SK-N-SH (cell line): Measurements from ENCODE around the gene GPR173. TPM values are rescaled to one million over a fixed set of nuclear protein-coding genes. Genes with fewer than 3 reads are reported as not detected.

Experiments used
- CTCF ChIA-PET: fragments of 300-600, 350-600 bp; formaldehyde crosslinking; extraction: SDS; loops from one replicate; lab custom pipeline; 2021; lab: Yijun Ruan, JAX
- POLR2A ChIA-PET: fragments of 350-600 bp; sonication (Branson Sonifier 250); formaldehyde crosslinking; extraction: SDS; loops from one replicate; lab custom pipeline; 2020; ENCODE audit warnings: antibody characterized with exemption, inconsistent platforms; lab: Yijun Ruan, JAX
- DNase-seq: peaks from one replicate; pipeline ENCODE4 v3.0.0; 2012
- H2AFZ ChIP-seq: fragments of 200-600 bp; sonication (generic); 2 replicates; pipeline ENCODE4 v1.8.1; 2016; ENCODE audit warnings: antibody characterized with exemption, mild to moderate bottlenecking, low read depth
- H3F3A ChIP-seq: fragments of 200-600 bp; sonication (generic); replicated peaks from 2 replicates; pipeline ENCODE3; 2016; ENCODE audit warnings: antibody characterized with exemption, mild to moderate bottlenecking; ENCODE audit not compliant: insufficient read depth
- H3K27ac ChIP-seq, 2 experiments: fragments of 200-500 bp in 1 of 2; fragments of 200-600 bp in 1 of 2; sonication (Bioruptor generic) in 1 of 2; sonication (generic), shearing (Covaris generic) in 1 of 2; 2 replicates each; pipeline versions ENCODE4 v1.5.1 to v1.6.1; 2014 to 2016; ENCODE audit warnings: low read depth in 2 of 2, inconsistent platforms in 1 of 2, low read length in 1 of 2, mild to moderate bottlenecking in 1 of 2, mixed read lengths in 1 of 2
- H3K27me3 ChIP-seq: fragments of 200-600 bp; sonication (generic), shearing (Covaris generic); 2 replicates; pipeline ENCODE4 v1.6.1; 2016; ENCODE audit warnings: mixed run types; ENCODE audit not compliant: insufficient read depth
- H3K36me3 ChIP-seq, 2 experiments: fragments of 200-500 bp in 1 of 2; fragments of 200-600 bp in 1 of 2; sonication (Bioruptor generic) in 1 of 2; sonication (generic) in 1 of 2; replicated peaks in 1 of 2; 2 replicates each; pipeline versions ENCODE3 to v1.5.1; 2014 to 2016; ENCODE audit warnings: low read length in 1 of 2, mild to moderate bottlenecking in 1 of 2; ENCODE audit not compliant: insufficient read depth in 2 of 2, control insufficient read depth in 1 of 2
- H3K4me1 ChIP-seq, 2 experiments: fragments of 200-500 bp in 1 of 2; fragments of 200-600 bp in 1 of 2; sonication (Bioruptor generic) in 1 of 2; sonication (generic), shearing (Covaris generic) in 1 of 2; 2 replicates each; pipeline versions ENCODE4 v1.5.1 to v1.6.1; 2014 to 2016; ENCODE audit warnings: low read depth in 1 of 2, low read length in 1 of 2, mixed run types in 1 of 2; ENCODE audit not compliant: insufficient read depth in 2 of 2, control insufficient read depth in 1 of 2
- H3K4me2 ChIP-seq: fragments of 200-600 bp; sonication (generic), shearing (Covaris generic); 2 replicates; pipeline ENCODE4 v1.6.1; 2017; ENCODE audit warnings: mixed run types
- H3K4me3 ChIP-seq, 2 experiments: fragments of 200-500 bp in 1 of 2; fragments of 200-600 bp in 1 of 2; sonication (Bioruptor generic) in 1 of 2; sonication (generic), shearing (Covaris generic) in 1 of 2; 2 replicates each; pipeline versions ENCODE4 v1.5.1 to v1.8.1; 2014 to 2016; ENCODE audit warnings: low read depth in 2 of 2, inconsistent platforms in 1 of 2, low read length in 1 of 2, mild to moderate bottlenecking in 1 of 2, mixed read lengths in 1 of 2, moderate library complexity in 1 of 2
- H3K79me2 ChIP-seq: fragments of 200-600 bp; sonication (generic); 2 replicates; pipeline ENCODE4 v1.8.1; 2017; ENCODE audit warnings: mild to moderate bottlenecking; ENCODE audit not compliant: insufficient read depth
- H3K9ac ChIP-seq: fragments of 200-600 bp; sonication (generic); 2 replicates; pipeline ENCODE4 v1.6.1; 2017; ENCODE audit warnings: mixed run types
- H3K9me2 ChIP-seq: fragments of 200-600 bp; sonication (generic); 2 replicates; pipeline ENCODE4 v1.6.1; 2017; ENCODE audit warnings: mixed run types
- H3K9me3 ChIP-seq: fragments of 200-600 bp; sonication (generic); 2 replicates; pipeline ENCODE4 v1.6.1; 2017; ENCODE audit warnings: mixed run types, mild to moderate bottlenecking, moderate library complexity
- H4K20me1 ChIP-seq: fragments of 200-600 bp; sonication (generic); 2 replicates; pipeline ENCODE4 v1.6.1; 2017; ENCODE audit warnings: mild to moderate bottlenecking, mixed run types; ENCODE audit not compliant: insufficient read depth
- ELF1 ChIP-seq: IDR thresholded peaks from 2 replicates; pipeline ENCODE4 v1.4.0; 2012
- EP300 ChIP-seq, 2 experiments: IDR thresholded peaks; 2 replicates each; pipeline versions ENCODE4 v1.4.0 to v1.6.1; 2012; ENCODE audit warnings: borderline replicate concordance in 1 of 2, low read depth in 1 of 2, low read length in 1 of 2
- EZH2phosphoT487 ChIP-seq: fragments of 200-600 bp; sonication (generic); IDR thresholded peaks from 2 replicates; pipeline ENCODE4 v1.6.1; 2017; ENCODE audit warnings: low read depth, mixed run types, mild to moderate bottlenecking, antibody characterized with exemption, moderate library complexity, borderline replicate concordance
- FOSL2 ChIP-seq: IDR thresholded peaks from 2 replicates; pipeline ENCODE4 v1.4.0; 2012; ENCODE audit warnings: low read depth, mild to moderate bottlenecking, moderate library complexity, borderline replicate concordance
- FOXJ3 ChIP-seq: sonication (generic); formaldehyde crosslinking; IDR thresholded peaks from 2 replicates; pipeline ENCODE4 v1.5.1; 2020; ENCODE audit warnings: mild to moderate bottlenecking, missing genetic modification reagents
- GABPA ChIP-seq: IDR thresholded peaks from 2 replicates; pipeline ENCODE4 v1.4.0; 2012; ENCODE audit warnings: low read depth, mild to moderate bottlenecking
- NRF1 ChIP-seq: IDR thresholded peaks from 2 replicates; pipeline ENCODE4 v1.6.1; 2012; ENCODE audit warnings: low read depth, mild to moderate bottlenecking, low read length
- POLR2AphosphoS5 ChIP-seq: IDR thresholded peaks from 2 replicates; pipeline ENCODE4 v1.6.1; 2012; ENCODE audit warnings: low read depth, low read length
- RAD21 ChIP-seq: IDR thresholded peaks from 2 replicates; pipeline ENCODE4 v1.6.1; 2012; ENCODE audit warnings: mild to moderate bottlenecking, low read length
- RCOR1 ChIP-seq: fragments of 150-350 bp; IDR thresholded peaks from 2 replicates; pipeline ENCODE4 v1.6.1; 2017; ENCODE audit warnings: antibody characterized with exemption, low read length
- RFX5 ChIP-seq: IDR thresholded peaks from 2 replicates; pipeline ENCODE4 v1.6.1; 2012; ENCODE audit warnings: mild to moderate bottlenecking, improper control_type of control experiment, low read length
- TAF1 ChIP-seq: IDR thresholded peaks from 2 replicates; pipeline ENCODE4 v1.6.1; 2012; ENCODE audit warnings: low read depth, mild to moderate bottlenecking, low read length, moderate library complexity, borderline replicate concordance
- TEAD4 ChIP-seq: IDR thresholded peaks from 2 replicates; pipeline ENCODE4 v1.4.0; 2012; ENCODE audit warnings: mild to moderate bottlenecking, borderline replicate concordance; ENCODE audit not compliant: insufficient read depth
- WGBS: methylation state at CpG from one replicate; pipeline ENCODE4 v1.1.6; 2017; ENCODE audit warnings: low lambda C conversion rate; 5-methylcytosine and 5-hydroxymethylcytosine counted together
- polyA plus RNA-seq, 3 experiments: library from polyadenylated mRNA; depleted of rRNA; stranded (reverse); fragments of >200 nt; gene quantifications; 2 replicates each; pipeline ENCODE4 v1.2.3, GENCODE V29; 2012
- TF ChIP-seq, protein P1 (sequence below): IDR thresholded peaks from 2 replicates; pipeline ENCODE4 v1.4.0; 2012; ENCODE audit warnings: low read depth
- TF ChIP-seq, protein P2 (sequence below): fragments of 150-350 bp; IDR thresholded peaks from 2 replicates; pipeline ENCODE4 v1.6.1; 2016; ENCODE audit warnings: mild to moderate bottlenecking, low read depth, low read length
- TF ChIP-seq, protein P3 (sequence below): fragments of 150-350 bp; IDR thresholded peaks from 2 replicates; pipeline ENCODE4 v1.6.1; 2017; ENCODE audit warnings: antibody characterized with exemption, low read length, low read depth, borderline replicate concordance
- TF ChIP-seq, protein P4 (sequence below): fragments of 200-600 bp; sonication (generic); IDR thresholded peaks from 2 replicates; pipeline ENCODE4 v1.6.1; 2017; ENCODE audit warnings: antibody characterized with exemption, mild to moderate bottlenecking, moderate library complexity
- TF ChIP-seq, protein P5 (sequence below): IDR thresholded peaks from 2 replicates; pipeline ENCODE4 v1.4.0; 2012; ENCODE audit warnings: low read depth, borderline replicate concordance

The GPR173 gene
- polyA plus RNA-seq, 1 of the 3 experiments (the other 2 are of a cell fraction), result 5.8 TPM

DNA sequence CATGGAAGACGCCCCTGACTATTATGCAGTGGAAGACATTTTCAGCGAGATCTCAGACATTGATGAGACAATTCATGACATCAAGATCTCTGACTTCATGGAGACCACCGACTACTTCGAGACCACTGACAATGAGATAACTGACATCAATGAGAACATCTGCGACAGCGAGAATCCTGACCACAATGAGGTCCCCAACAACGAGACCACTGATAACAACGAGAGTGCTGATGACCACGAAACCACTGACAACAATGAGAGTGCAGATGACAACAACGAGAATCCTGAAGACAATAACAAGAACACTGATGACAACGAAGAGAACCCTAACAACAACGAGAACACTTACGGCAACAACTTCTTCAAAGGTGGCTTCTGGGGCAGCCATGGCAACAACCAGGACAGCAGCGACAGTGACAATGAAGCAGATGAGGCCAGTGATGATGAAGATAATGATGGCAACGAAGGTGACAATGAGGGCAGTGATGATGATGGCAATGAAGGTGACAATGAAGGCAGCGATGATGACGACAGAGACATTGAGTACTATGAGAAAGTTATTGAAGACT lies 37.2 kb downstream of the GPR173 start (continued):
- no peak for TF ChIP-seq GABPA

DNA sequence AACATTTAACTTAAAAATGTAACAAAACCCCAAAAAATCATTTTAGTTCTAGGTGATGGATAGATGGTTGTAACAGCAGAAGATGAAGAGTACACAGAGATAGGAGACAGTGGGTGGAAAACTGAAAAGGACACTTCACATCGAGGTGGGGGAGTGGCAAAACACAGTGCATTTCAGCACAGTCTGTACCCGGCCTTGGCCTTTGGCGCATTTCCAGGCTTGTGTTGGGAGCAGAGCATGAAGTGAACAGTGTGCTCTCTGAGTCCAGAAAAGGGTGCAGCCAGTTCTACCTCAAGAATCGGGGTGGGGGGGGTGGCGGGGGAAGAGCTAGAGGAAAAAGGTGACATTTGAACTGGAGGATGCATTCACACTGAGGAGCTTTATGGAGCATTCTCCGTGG lies 37.9 kb downstream of the GPR173 start:
- Histone ChIP-seq H3K9me3 (no peaks in the 10 kb centered on the region), H3F3A (peaks cover 12% of the 10 kb centered on the region), H3K4me2 (no peak overlapping the region), H4K20me1 (peaks cover 9% of the 10 kb centered on the region), H3K79me2 (peaks cover 8% of the 10 kb centered on the region; the same call in 1 of the 2 replicates), H3K27ac (no peak overlapping the region), H3K4me1 (peaks cover 0 to 13% of the 10 kb centered on the region in 2 experiments; a peak in 1 of 4 replicates), H3K4me3 (no peak overlapping the region), H3K9ac (no peak overlapping the region), H2AFZ (no peak overlapping the region), H3K27me3 (no peaks in the 10 kb centered on the region; the same call in 1 of the 2 replicates), H3K36me3 (peaks cover 4 to 10% of the 10 kb centered on the region in 2 experiments), H3K9me2 (no peaks in the 10 kb centered on the region)
- 33% methylated on average over 6 of the region's 6 CpGs for WGBS
- TF ChIP-seq FOSL2 (no peak), ELF1 (no peak)
- POLR2A ChIA-PET, result no interaction called here
- DNase-seq, result no peak
- CTCF ChIA-PET, result interaction anchor here (6.0 kb wide), 1 partner anchor 14 kb away, joined by 41 read pairs; no protein-coding TSS in a partner anchor

DNA sequence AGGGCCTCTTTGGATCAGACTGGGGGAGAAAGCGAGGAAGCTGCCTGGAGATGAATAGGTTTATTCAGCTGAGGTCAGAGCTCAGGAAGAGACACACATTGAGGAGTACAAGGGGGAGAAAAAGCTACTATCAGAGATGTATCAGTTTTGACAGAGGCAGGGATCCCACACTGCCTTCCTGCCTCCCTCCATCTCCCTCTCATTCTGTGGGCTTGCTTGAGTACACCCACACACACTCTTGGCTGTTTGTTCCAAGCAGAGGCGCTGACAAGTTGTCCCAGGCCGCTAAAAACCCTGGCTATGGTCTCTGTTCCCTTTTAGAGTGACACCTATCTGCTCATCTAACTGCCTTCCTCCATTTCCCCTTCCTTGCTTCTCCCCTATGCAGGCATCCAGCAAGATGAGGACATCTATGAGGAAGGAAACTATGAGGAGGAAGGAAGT lies 38.8 kb downstream of the GPR173 start:
- TF ChIP-seq, protein P1, sequence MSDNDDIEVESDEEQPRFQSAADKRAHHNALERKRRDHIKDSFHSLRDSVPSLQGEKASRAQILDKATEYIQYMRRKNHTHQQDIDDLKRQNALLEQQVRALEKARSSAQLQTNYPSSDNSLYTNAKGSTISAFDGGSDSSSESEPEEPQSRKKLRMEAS, result no peak
- TF ChIP-seq, protein P2, sequence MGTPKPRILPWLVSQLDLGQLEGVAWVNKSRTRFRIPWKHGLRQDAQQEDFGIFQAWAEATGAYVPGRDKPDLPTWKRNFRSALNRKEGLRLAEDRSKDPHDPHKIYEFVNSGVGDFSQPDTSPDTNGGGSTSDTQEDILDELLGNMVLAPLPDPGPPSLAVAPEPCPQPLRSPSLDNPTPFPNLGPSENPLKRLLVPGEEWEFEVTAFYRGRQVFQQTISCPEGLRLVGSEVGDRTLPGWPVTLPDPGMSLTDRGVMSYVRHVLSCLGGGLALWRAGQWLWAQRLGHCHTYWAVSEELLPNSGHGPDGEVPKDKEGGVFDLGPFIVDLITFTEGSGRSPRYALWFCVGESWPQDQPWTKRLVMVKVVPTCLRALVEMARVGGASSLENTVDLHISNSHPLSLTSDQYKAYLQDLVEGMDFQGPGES, result no peak
- no peak for TF ChIP-seq RAD21
- TF ChIP-seq POLR2AphosphoS5, result no peak
- no peak for TF ChIP-seq RFX5
- TF ChIP-seq EP300 (IDR thresholded peaks at IDR 0.05; ENCODE audit: borderline replicate concordance in 1 of 2, low read depth in 1 of 2, low read length in 1 of 2), result no peak
- no peak for TF ChIP-seq EZH2phosphoT487
- TF ChIP-seq, protein P3, sequence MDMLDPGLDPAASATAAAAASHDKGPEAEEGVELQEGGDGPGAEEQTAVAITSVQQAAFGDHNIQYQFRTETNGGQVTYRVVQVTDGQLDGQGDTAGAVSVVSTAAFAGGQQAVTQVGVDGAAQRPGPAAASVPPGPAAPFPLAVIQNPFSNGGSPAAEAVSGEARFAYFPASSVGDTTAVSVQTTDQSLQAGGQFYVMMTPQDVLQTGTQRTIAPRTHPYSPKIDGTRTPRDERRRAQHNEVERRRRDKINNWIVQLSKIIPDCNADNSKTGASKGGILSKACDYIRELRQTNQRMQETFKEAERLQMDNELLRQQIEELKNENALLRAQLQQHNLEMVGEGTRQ, result no peak
- TF ChIP-seq TEAD4, result no peak
- no peak for TF ChIP-seq NRF1
- no peak for TF ChIP-seq RCOR1
- TF ChIP-seq, protein P4, sequence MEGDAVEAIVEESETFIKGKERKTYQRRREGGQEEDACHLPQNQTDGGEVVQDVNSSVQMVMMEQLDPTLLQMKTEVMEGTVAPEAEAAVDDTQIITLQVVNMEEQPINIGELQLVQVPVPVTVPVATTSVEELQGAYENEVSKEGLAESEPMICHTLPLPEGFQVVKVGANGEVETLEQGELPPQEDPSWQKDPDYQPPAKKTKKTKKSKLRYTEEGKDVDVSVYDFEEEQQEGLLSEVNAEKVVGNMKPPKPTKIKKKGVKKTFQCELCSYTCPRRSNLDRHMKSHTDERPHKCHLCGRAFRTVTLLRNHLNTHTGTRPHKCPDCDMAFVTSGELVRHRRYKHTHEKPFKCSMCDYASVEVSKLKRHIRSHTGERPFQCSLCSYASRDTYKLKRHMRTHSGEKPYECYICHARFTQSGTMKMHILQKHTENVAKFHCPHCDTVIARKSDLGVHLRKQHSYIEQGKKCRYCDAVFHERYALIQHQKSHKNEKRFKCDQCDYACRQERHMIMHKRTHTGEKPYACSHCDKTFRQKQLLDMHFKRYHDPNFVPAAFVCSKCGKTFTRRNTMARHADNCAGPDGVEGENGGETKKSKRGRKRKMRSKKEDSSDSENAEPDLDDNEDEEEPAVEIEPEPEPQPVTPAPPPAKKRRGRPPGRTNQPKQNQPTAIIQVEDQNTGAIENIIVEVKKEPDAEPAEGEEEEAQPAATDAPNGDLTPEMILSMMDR, result no peak
- no peak for TF ChIP-seq GABPA
- TF ChIP-seq, protein P5, sequence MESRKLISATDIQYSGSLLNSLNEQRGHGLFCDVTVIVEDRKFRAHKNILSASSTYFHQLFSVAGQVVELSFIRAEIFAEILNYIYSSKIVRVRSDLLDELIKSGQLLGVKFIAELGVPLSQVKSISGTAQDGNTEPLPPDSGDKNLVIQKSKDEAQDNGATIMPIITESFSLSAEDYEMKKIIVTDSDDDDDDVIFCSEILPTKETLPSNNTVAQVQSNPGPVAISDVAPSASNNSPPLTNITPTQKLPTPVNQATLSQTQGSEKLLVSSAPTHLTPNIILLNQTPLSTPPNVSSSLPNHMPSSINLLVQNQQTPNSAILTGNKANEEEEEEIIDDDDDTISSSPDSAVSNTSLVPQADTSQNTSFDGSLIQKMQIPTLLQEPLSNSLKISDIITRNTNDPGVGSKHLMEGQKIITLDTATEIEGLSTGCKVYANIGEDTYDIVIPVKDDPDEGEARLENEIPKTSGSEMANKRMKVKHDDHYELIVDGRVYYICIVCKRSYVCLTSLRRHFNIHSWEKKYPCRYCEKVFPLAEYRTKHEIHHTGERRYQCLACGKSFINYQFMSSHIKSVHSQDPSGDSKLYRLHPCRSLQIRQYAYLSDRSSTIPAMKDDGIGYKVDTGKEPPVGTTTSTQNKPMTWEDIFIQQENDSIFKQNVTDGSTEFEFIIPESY, result no peak
- TF ChIP-seq FOXJ3, result no peak
- TF ChIP-seq TAF1, result no peak
- TF ChIP-seq, all 33 proteins: peak for 0
- no peak overlapping the region for H3K4me2 ChIP-seq
- H4K20me1 ChIP-seq, result peaks cover 9% of the 10 kb centered on the region
- no peak overlapping the region for H2AFZ ChIP-seq
- H3K79me2 ChIP-seq, result peaks cover 8% of the 10 kb centered on the region; the same call in 1 of the 2 replicates
- H3K4me3 ChIP-seq, result no peak overlapping the region
- WGBS, result 41% methylated on average over 3 of the region's 3 CpGs
- no peak for DNase-seq
- H3K36me3 ChIP-seq, result peaks cover 4 to 10% of the 10 kb centered on the region in 2 experiments
- ChIA-PET POLR2A (no interaction called here), CTCF (interaction anchor here (6.0 kb wide), 1 partner anchor 15 kb away, joined by 41 read pairs; no protein-coding TSS in a partner anchor)
- H3K9me3 ChIP-seq, result no peaks in the 10 kb centered on the region
- no peaks in the 10 kb centered on the region; the same call in 1 of the 2 replicates for H3K27me3 ChIP-seq
- no peak overlapping the region; a peak in 1 of 4 replicates for H3K27ac ChIP-seq
- no peak overlapping the region for H3K9ac ChIP-seq
- H3K9me2 ChIP-seq, result no peaks in the 10 kb centered on the region
- peaks cover 0 to 13% of the 10 kb centered on the region in 2 experiments; a peak in 1 of 4 replicates for H3K4me1 ChIP-seq
- peaks cover 12% of the 10 kb centered on the region for H3F3A ChIP-seq
